ENCODE results near the gene NLRP12. TPM values are rescaled to one million over a fixed set of nuclear protein-coding genes. Genes with fewer than 3 reads are reported as not detected.

The NLRP12 gene
- polyA plus RNA-seq, 2 of the 4 experiments (the other 2 are of a cell fraction): 0.03 TPM

DNA sequence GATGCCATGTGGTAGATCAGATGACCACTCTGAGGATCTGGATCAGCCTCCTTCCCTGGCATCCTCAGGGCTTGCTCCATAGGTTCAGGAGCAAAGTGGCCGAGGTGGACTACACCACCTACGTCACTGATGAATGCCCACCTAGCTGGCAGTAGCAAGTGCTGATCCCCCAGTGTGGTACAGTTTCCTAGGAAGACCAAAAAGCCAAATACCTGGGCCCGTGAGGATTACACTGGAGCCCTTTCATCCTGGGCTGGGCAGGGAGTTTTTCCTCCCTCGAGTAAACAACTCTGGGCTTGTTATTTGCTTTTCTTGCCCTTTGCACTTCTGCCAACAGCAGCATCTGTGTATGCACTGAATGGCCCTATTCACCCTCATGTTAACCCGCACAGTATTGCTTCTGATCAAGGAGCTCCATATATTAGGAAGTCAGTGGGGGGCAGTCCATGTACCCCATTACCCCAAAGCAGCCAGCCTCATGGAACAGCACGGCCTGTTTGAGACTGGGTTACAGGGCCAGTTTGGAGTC is 40.3 kb upstream of the NLRP12 start (continued):
- TF ChIP-seq SMC3 (IDR thresholded peaks at IDR 0.05): peak; percentile 22; the same call in 1 of the 3 replicates
- no peak for TF ChIP-seq CHD2 (IDR thresholded peaks at IDR 0.05; ENCODE audit: low read length, partially characterized antibody)
- no peak for TF ChIP-seq KDM1A (IDR thresholded peaks at IDR 0.05; ENCODE audit: low read depth)
- TF ChIP-seq TP53 (CRISPR knock-in tag; IDR thresholded peaks at IDR 0.05): peak; percentile 52; the same call in 1 of the 2 replicates
- no peak for TF ChIP-seq SREBF2 (IDR thresholded peaks at IDR 0.05)
- peak; percentile 58 for TF ChIP-seq ZNF302 (CRISPR knock-in tag; IDR thresholded peaks at IDR 0.05)
- no peak for TF ChIP-seq MYC (IDR thresholded peaks at IDR 0.05; ENCODE audit: borderline replicate concordance, low read length)
- TF ChIP-seq JUN (IDR thresholded peaks at IDR 0.05): peak in 1 of 2 experiments; percentile 59; a peak in 1 of 5 replicates
- peak in 1 of 2 experiments; percentile 57; a peak in 2 of 4 replicates for TF ChIP-seq CEBPB (IDR thresholded peaks at IDR 0.05)
- peak; percentile 36 for TF ChIP-seq MAFK (IDR thresholded peaks at IDR 0.05; ENCODE audit: partially characterized antibody)
- 0 out of 2 replicates have a peak, but pooled peaks have one; percentile 49 for TF ChIP-seq ESRRA (IDR thresholded peaks at IDR 0.05; ENCODE audit: borderline replicate concordance, low read length)
- TF ChIP-seq CTCF (IDR thresholded peaks at IDR 0.05): no peak
- TF ChIP-seq NPAS2 (CRISPR knock-in tag; IDR thresholded peaks at IDR 0.05; ENCODE audit: borderline replicate concordance): no peak
- TF ChIP-seq RAD21 (conservative IDR thresholded peaks at IDR 0.05 in 1 of 2, IDR thresholded peaks at IDR 0.05 in 1 of 2): peak in 1 of 2 experiments; percentile 30; a peak in 2 of 5 replicates
- 0 out of 2 replicates have a peak, but pooled peaks have one; percentile 24 for TF ChIP-seq HOXA7 (CRISPR knock-in tag; IDR thresholded peaks at IDR 0.05)
- no peak for TF ChIP-seq POLR2A (IDR thresholded peaks at IDR 0.05; ENCODE audit: low read length)
- no peak for TF ChIP-seq POLR2AphosphoS2 (conservative IDR thresholded peaks at IDR 0.05; ENCODE audit: low read length)
- peak; percentile 90 for TF ChIP-seq ATOH8 (CRISPR knock-in tag; IDR thresholded peaks at IDR 0.05; ENCODE audit: low read depth)
- TF ChIP-seq EHF (CRISPR knock-in tag; IDR thresholded peaks at IDR 0.05): peak; percentile 51
- TF ChIP-seq, protein P1, sequence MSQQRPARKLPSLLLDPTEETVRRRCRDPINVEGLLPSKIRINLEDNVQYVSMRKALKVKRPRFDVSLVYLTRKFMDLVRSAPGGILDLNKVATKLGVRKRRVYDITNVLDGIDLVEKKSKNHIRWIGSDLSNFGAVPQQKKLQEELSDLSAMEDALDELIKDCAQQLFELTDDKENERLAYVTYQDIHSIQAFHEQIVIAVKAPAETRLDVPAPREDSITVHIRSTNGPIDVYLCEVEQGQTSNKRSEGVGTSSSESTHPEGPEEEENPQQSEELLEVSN (IDR thresholded peaks at IDR 0.05; ENCODE audit: borderline replicate concordance, low read depth): no peak; the same call in 1 of the 2 replicates
- 0 out of 2 replicates have a peak, but pooled peaks have one; percentile 26 for TF ChIP-seq JUNB (IDR thresholded peaks at IDR 0.05)
- TF ChIP-seq FOSL2 (IDR thresholded peaks at IDR 0.05): no peak
- TF ChIP-seq FOSL2 (CRISPR knock-in tag; IDR thresholded peaks at IDR 0.05): peak; percentile 41
- TF ChIP-seq MAX (IDR thresholded peaks at IDR 0.05): peak; percentile 82
- TF ChIP-seq FOXS1 (CRISPR knock-in tag; IDR thresholded peaks at IDR 0.05): peak; percentile 62; the same call in 1 of the 2 replicates
- no peak for TF ChIP-seq NR3C1 (IDR thresholded peaks at IDR 0.05)
- TF ChIP-seq ZSCAN20 (CRISPR knock-in tag; IDR thresholded peaks at IDR 0.05): 0 out of 2 replicates have a peak, but pooled peaks have one; percentile 12
- no peak for TF ChIP-seq RNF2 (IDR thresholded peaks at IDR 0.05; ENCODE audit: borderline replicate concordance, low read depth)
- no peak for TF ChIP-seq ZC3H11A (IDR thresholded peaks at IDR 0.05)
- TF ChIP-seq EP300 (IDR thresholded peaks at IDR 0.05): peak in 1 of 2 experiments; percentile 67; a peak in 2 of 5 replicates
- TF ChIP-seq, protein P2, sequence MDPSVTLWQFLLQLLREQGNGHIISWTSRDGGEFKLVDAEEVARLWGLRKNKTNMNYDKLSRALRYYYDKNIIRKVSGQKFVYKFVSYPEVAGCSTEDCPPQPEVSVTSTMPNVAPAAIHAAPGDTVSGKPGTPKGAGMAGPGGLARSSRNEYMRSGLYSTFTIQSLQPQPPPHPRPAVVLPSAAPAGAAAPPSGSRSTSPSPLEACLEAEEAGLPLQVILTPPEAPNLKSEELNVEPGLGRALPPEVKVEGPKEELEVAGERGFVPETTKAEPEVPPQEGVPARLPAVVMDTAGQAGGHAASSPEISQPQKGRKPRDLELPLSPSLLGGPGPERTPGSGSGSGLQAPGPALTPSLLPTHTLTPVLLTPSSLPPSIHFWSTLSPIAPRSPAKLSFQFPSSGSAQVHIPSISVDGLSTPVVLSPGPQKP (IDR thresholded peaks at IDR 0.05; ENCODE audit: low read depth, low read length): no peak
